Kidney (tissue), 14 donors: ENCODE measurements around the gene FXR1. TPM values are rescaled to one million over a fixed set of nuclear protein-coding genes. Genes with fewer than 3 reads are reported as not detected.
A peak's percentile ranks its signal among the peaks of the same experiment; 100 is the strongest.

Experiments
- DNase-seq, 5 donors: peaks; one replicate each; pipeline ENCODE4 v3.0.0-alpha.2; 2013 to 2020
- FAIRE-seq: peaks from 2 replicates; lab custom pipeline; 2012; peaks lifted over from hg19 to GRCh38; lab: Jason Lieb, UNC
- H3K27ac ChIP-seq, 2 donors: one replicate each; pipeline ENCODE4 v1.7.0; 2013; ENCODE audit warnings: low read depth in 2 of 2, low read length in 2 of 2, inconsistent platforms in 1 of 2
- H3K27me3 ChIP-seq: one replicate; pipeline ENCODE4 v1.7.1; 2013; ENCODE audit warnings: low read length, inconsistent platforms; ENCODE audit not compliant: control insufficient read depth, insufficient read depth
- H3K36me3 ChIP-seq, 3 donors: one replicate each; pipeline versions ENCODE4 v1.7.0 to v1.7.1; 2013; ENCODE audit warnings: low read length in 3 of 3, control low read depth in 1 of 3, inconsistent platforms in 1 of 3; ENCODE audit not compliant: insufficient read depth in 3 of 3, control insufficient read depth in 2 of 3
- H3K4me1 ChIP-seq, 3 donors: one replicate each; pipeline versions ENCODE4 v1.7.0 to v1.7.1; 2013; ENCODE audit warnings: low read length in 3 of 3, inconsistent platforms in 1 of 3, low read depth in 1 of 3; ENCODE audit not compliant: control insufficient read depth in 2 of 3, insufficient read depth in 2 of 3
- H3K4me3 ChIP-seq, 3 donors: one replicate each; pipeline versions ENCODE4 v1.7.0 to v1.8.1; 2013; ENCODE audit warnings: low read length in 3 of 3, control low read depth in 1 of 3, inconsistent platforms in 1 of 3
- H3K9ac ChIP-seq, 3 donors: one replicate each; pipeline versions ENCODE4 v1.7.0 to v1.7.1; 2013; ENCODE audit warnings: low read length in 3 of 3, control low read depth in 1 of 3, inconsistent platforms in 1 of 3
- H3K9me3 ChIP-seq, 3 donors: one replicate each; pipeline versions ENCODE4 v1.7.0 to v1.7.1; 2013; ENCODE audit warnings: low read length in 3 of 3, control low read depth in 1 of 3, inconsistent platforms in 1 of 3; ENCODE audit not compliant: control insufficient read depth in 2 of 3, insufficient read depth in 1 of 3
- CTCF ChIP-seq: IDR thresholded peaks from 3 replicates; pipeline ENCODE4 v1.5.1; 2012; ENCODE audit warnings: mild to moderate bottlenecking, moderate library complexity, borderline replicate concordance; ENCODE audit not compliant: insufficient read depth; ENCODE audit errors: extremely low read depth
- intact Hi-C: fragments of 100-400 bp; cut with DNase I; formaldehyde crosslinking; loops from one replicate; pipeline ENCODE4 v1.11.1; 2022
- polyA plus RNA-seq: library from polyadenylated mRNA; stranded (reverse); fragments of 350-450 nt; fragmentation: Illumina TruSeq; extraction: RNeasy Lipid Tissue Mini Kit (QIAGEN cat#74804); gene quantifications from one replicate; pipeline ENCODE4 v1.2.3, GENCODE V29; 2014; ENCODE audit warnings: low read depth, low replicate concordance; ENCODE audit not compliant: insufficient read depth
- total RNA-seq: library from RNA; stranded (reverse); fragmentation: NEBNext Ultra II Directional; extraction: Animal tissue kit (Norgen Biotek cat#: 25700); gene quantifications from one replicate; pipeline ENCODE4 v1.2.1, GENCODE V29; 2021
- donor health status: control.
- donor health status: control.
- donor health status: control.
- donor health status: control.
- donor health status: control.
- donor health status: DM: yes; HTN: yes; CAD: no.
- donor health status: Normal renal cell carcinoma (clear cell type).

Gene FXR1
- total and polyA plus RNA-seq, 2 donors from 2014 or later, result 64.3 to 96.8 TPM

GRCh38 chr3:180909369-180910127 lies 2.9 kb upstream of the FXR1 start:
- H3K27ac ChIP-seq, result no peak overlapping the region
- intact Hi-C loops, result no loop called here
- no peaks in the 10 kb centered on the region for H3K9me3 ChIP-seq
- TF ChIP-seq CTCF, result no peak
- no peaks in the 10 kb centered on the region for H3K27me3 ChIP-seq
- no peak overlapping the region for H3K9ac ChIP-seq
- DNase-seq (no peak), FAIRE-seq (no peak)
- no peaks in the 10 kb centered on the region for H3K36me3 ChIP-seq
- H3K4me1 ChIP-seq, result peaks cover 0 to 5% (median 0%) of the 10 kb centered on the region in 3 donors
- H3K4me3 ChIP-seq, result no peak overlapping the region

- intact Hi-C loops, result no loop called here
- FAIRE-seq (no peak), DNase-seq (no peak)
- H3K4me3 ChIP-seq, result no peak overlapping the region
- no peaks in the 10 kb centered on the region for H3K9me3 ChIP-seq
- peaks cover 0 to 5% (median 0%) of the 10 kb centered on the region in 3 donors for H3K4me1 ChIP-seq
- no peak overlapping the region for H3K27ac ChIP-seq
- H3K36me3 ChIP-seq, result no peaks in the 10 kb centered on the region
- H3K27me3 ChIP-seq, result no peaks in the 10 kb centered on the region
- TF ChIP-seq CTCF, result no peak
- H3K9ac ChIP-seq, result no peak overlapping the region
Measured at GRCh38 chr3:180910823-180911222, 1.6 kb upstream of the FXR1 start.

- no peak for TF ChIP-seq CTCF
- FAIRE-seq, result no peak
- no peak for DNase-seq
- Histone ChIP-seq H3K36me3 (no peaks in the 10 kb centered on the region), H3K4me3 (peak overlapping the region; percentile 50 to 98 (median 95)), H3K9ac (peak overlapping the region in 2 of 3 donors; percentile 53 to 92), H3K27me3 (no peaks in the 10 kb centered on the region), H3K9me3 (no peaks in the 10 kb centered on the region), H3K27ac (peak overlapping the region; percentile 94), H3K4me1 (peaks cover 0 to 5% (median 0%) of the 10 kb centered on the region in 3 donors)
- intact Hi-C loops, result no loop called here
Measured at GRCh38 chr3:180911876-180912303, 580 bp upstream of the FXR1 start.
